HG02870 (cell line): ENCODE results near the gene INTS1.
"Not testable (repeated sequence)": the region's sequence is repeated elsewhere in the genome, so short reads cannot be mapped to it uniquely, and the experiment has no call there.

Experiments
- ATAC-seq: cut with Tn5 transposase; IDR thresholded peaks from one replicate; pipeline ENCODE4 v1.9.1; 2021; ENCODE audit warnings: mild to moderate bottlenecking, moderate library complexity; ENCODE audit not compliant: unreplicated experiment

Gene INTS1

GRCh38 chr7:1531263-1531978, 27.2 kb upstream of the INTS1 start:
- ATAC-seq, result no peak

GRCh38 chr7:1530946-1531262, 26.7 kb upstream of the INTS1 start:
- ATAC-seq, result no peak

GRCh38 chr7:1529383-1530116, 25.4 kb upstream of the INTS1 start:
- no peak for ATAC-seq

GRCh38 chr7:1526271-1526754, 22.1 kb upstream of the INTS1 start:
- ATAC-seq, result no peak

- no peak for ATAC-seq
Observed at GRCh38 chr7:1525409-1525808, 21.2 kb upstream of the INTS1 start.

- no peak for ATAC-seq
Observed at GRCh38 chr7:1523844-1524243, 19.7 kb upstream of the INTS1 start.

- ATAC-seq, result no peak
Observed at GRCh38 chr7:1523208-1523607, 19.0 kb upstream of the INTS1 start.

GRCh38 chr7:1521456-1521855, 17.3 kb upstream of the INTS1 start:
- no peak for ATAC-seq

GRCh38 chr7:1520539-1521234, 16.5 kb upstream of the INTS1 start:
- ATAC-seq, result no peak

GRCh38 chr7:1519322-1519922, 15.2 kb upstream of the INTS1 start:
- not testable (repeated sequence) for ATAC-seq

GRCh38 chr7:1516586-1517251, 12.5 kb upstream of the INTS1 start:
- no peak for ATAC-seq

GRCh38 chr7:1515509-1515967, 11.3 kb upstream of the INTS1 start:
- not testable (repeated sequence) for ATAC-seq

- ATAC-seq, result no peak
Observed at GRCh38 chr7:1514995-1515401, 10.8 kb upstream of the INTS1 start.

GRCh38 chr7:1514407-1514806, 10.2 kb upstream of the INTS1 start:
- ATAC-seq, result no peak

- no peak for ATAC-seq
Observed at GRCh38 chr7:1513657-1514095, 9.5 kb upstream of the INTS1 start.

- ATAC-seq, result no peak
Observed at GRCh38 chr7:1512781-1513656, 8.8 kb upstream of the INTS1 start.

- ATAC-seq, result no peak
Observed at GRCh38 chr7:1511444-1512422, 7.5 kb upstream of the INTS1 start.

GRCh38 chr7:1510780-1511154, 6.6 kb upstream of the INTS1 start:
- ATAC-seq, result no peak

GRCh38 chr7:1509226-1509625, 5.0 kb upstream of the INTS1 start:
- no peak for ATAC-seq
